ENCODE results near the gene GSK3A.

GRCh38 chr19:42193294-42193693 is 49.1 kb downstream of the GSK3A start:
- TF ChIP-seq CTCF (conservative IDR thresholded peaks at IDR 0.05) (no peak), EZH2 (IDR thresholded peaks at IDR 0.05; ENCODE audit: low read depth) (no peak)
